OCI-LY1 (cell line): ENCODE data around the gene ARHGAP22.

ENCODE experiments used
- H2AFZ ChIP-seq: fragments of 200-600 bp; sonication (generic), shearing (Covaris generic); 2 replicates; pipeline ENCODE4 v1.6.0; 2014; ENCODE audit warnings: antibody characterized with exemption, mild to moderate bottlenecking, low read length
- H3F3A ChIP-seq: fragments of 200-600 bp; sonication (generic), shearing (Covaris generic); 2 replicates; pipeline ENCODE4 v1.6.0; 2014; ENCODE audit warnings: mild to moderate bottlenecking, antibody characterized with exemption, low read length, moderate library complexity; ENCODE audit not compliant: insufficient read depth
- H3K27ac ChIP-seq: fragments of 200-600 bp; sonication (generic); 2 replicates; pipeline ENCODE4 v1.5.1; 2014; ENCODE audit warnings: low read length, mixed run types, mild to moderate bottlenecking, low read depth; ENCODE audit not compliant: poor library complexity, severe bottlenecking
- H3K27me3 ChIP-seq: fragments of 200-600 bp; sonication (generic); 2 replicates; pipeline ENCODE4 v1.6.0; 2014; ENCODE audit warnings: antibody characterized with exemption, mild to moderate bottlenecking, low read length, moderate library complexity; ENCODE audit not compliant: insufficient read depth
- H3K36me3 ChIP-seq: fragments of 200-600 bp; sonication (generic); 2 replicates; pipeline ENCODE4 v1.6.1; 2014; ENCODE audit warnings: mild to moderate bottlenecking, antibody characterized with exemption, low read length, moderate library complexity, mixed read lengths; ENCODE audit not compliant: insufficient read depth
- H3K4me1 ChIP-seq: fragments of 200-600 bp; sonication (generic); 2 replicates; pipeline ENCODE4 v1.5.1; 2014; ENCODE audit warnings: mild to moderate bottlenecking, low read length, moderate library complexity; ENCODE audit not compliant: insufficient read depth, severe bottlenecking
- H3K4me2 ChIP-seq: fragments of 200-600 bp; sonication (generic), shearing (Covaris generic); 2 replicates; pipeline ENCODE4 v1.6.1; 2014; ENCODE audit warnings: low read length
- H3K4me3 ChIP-seq: fragments of 200-600 bp; sonication (generic); 2 replicates; pipeline ENCODE4 v1.5.1; 2014; ENCODE audit warnings: low read length, low read depth, mild to moderate bottlenecking, mixed read lengths; ENCODE audit not compliant: poor library complexity, severe bottlenecking
- H3K79me2 ChIP-seq: fragments of 200-600 bp; shearing (Covaris generic); 2 replicates; pipeline ENCODE4 v1.6.1; 2016; ENCODE audit warnings: mixed run types, low read length, mixed read lengths; ENCODE audit not compliant: insufficient read depth
- H3K9ac ChIP-seq: fragments of 200-600 bp; sonication (generic), shearing (Covaris generic); 2 replicates; pipeline ENCODE4 v1.6.1; 2014; ENCODE audit warnings: mild to moderate bottlenecking, low read length, mixed read lengths
- H3K9me2 ChIP-seq: fragments of 200-600 bp; sonication (generic), shearing (Covaris generic); 2 replicates; pipeline ENCODE4 v1.6.1; 2014; ENCODE audit warnings: low read depth, mild to moderate bottlenecking, low read length, mixed read lengths
- H3K9me3 ChIP-seq: fragments of 200-600 bp; shearing (Covaris generic); 2 replicates; pipeline ENCODE4 v1.6.1; 2014; ENCODE audit warnings: low read length, mixed read lengths
- H4K20me1 ChIP-seq: fragments of 200-600 bp; sonication (generic), shearing (Covaris generic); 2 replicates; pipeline ENCODE4 v1.6.0; 2016; ENCODE audit warnings: mild to moderate bottlenecking, low read length; ENCODE audit not compliant: insufficient read depth
- CTCF ChIP-seq: fragments of 200-600 bp; sonication (generic), shearing (Covaris generic); IDR thresholded peaks from 2 replicates; pipeline ENCODE4 v1.5.1; 2017; ENCODE audit warnings: mild to moderate bottlenecking, antibody characterized with exemption, low read length, moderate library complexity, mixed read lengths
- EZH2 ChIP-seq: fragments of 200-600 bp; sonication (generic), shearing (Covaris generic); IDR thresholded peaks from 2 replicates; pipeline ENCODE4 v1.8.0; 2017; ENCODE audit warnings: borderline replicate concordance, mixed run types, mild to moderate bottlenecking, antibody characterized with exemption, low read length, moderate library complexity, mixed read lengths

Gene ARHGAP22

DNA sequence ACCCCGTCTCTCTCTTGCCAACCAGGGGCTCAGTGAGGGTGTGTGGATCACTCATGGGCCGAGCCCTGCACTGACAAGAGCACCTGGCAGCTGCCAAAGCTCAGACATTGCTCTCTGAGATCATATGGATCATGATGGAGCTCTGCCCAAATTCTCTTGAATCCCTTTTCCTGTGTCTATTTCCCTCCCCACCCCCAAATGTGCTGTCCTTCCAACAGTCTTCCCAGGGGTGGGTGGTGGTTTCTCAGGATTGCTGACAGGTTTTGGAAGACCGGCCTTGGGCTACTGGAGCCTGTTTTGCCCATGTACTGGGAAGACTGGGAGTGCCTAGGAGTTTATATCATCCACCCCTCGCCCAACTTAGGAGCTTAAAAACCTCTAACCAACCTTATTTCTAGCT, 10.5 kb downstream of the ARHGAP22 start:
- TF ChIP-seq CTCF (no peak), EZH2 (no peak)
- Histone ChIP-seq H3K27ac (no peak overlapping the region), H3K4me1 (no peaks in the 10 kb centered on the region), H3K9me3 (no peaks in the 10 kb centered on the region), H3K4me3 (no peak overlapping the region), H4K20me1 (no peaks in the 10 kb centered on the region), H3K27me3 (peaks cover 3% of the 10 kb centered on the region), H3F3A (no peaks in the 10 kb centered on the region), H2AFZ (no peak overlapping the region), H3K9ac (no peak overlapping the region), H3K79me2 (no peaks in the 10 kb centered on the region), H3K36me3 (no peaks in the 10 kb centered on the region), H3K9me2 (no peaks in the 10 kb centered on the region), H3K4me2 (no peak overlapping the region)

- Histone ChIP-seq H3K79me2 (no peaks in the 10 kb centered on the region), H2AFZ (no peak overlapping the region), H3K9ac (no peak overlapping the region), H3K27me3 (peaks cover 3% of the 10 kb centered on the region), H3K4me3 (no peak overlapping the region), H3F3A (no peaks in the 10 kb centered on the region), H4K20me1 (no peaks in the 10 kb centered on the region), H3K4me2 (no peak overlapping the region), H3K9me2 (no peaks in the 10 kb centered on the region), H3K9me3 (no peaks in the 10 kb centered on the region), H3K4me1 (no peaks in the 10 kb centered on the region), H3K36me3 (no peaks in the 10 kb centered on the region), H3K27ac (no peak overlapping the region)
- TF ChIP-seq CTCF: no peak
- no peak for TF ChIP-seq EZH2
Observed at GRCh38 chr10:48592346-48592745, 12.5 kb downstream of the ARHGAP22 start.

DNA sequence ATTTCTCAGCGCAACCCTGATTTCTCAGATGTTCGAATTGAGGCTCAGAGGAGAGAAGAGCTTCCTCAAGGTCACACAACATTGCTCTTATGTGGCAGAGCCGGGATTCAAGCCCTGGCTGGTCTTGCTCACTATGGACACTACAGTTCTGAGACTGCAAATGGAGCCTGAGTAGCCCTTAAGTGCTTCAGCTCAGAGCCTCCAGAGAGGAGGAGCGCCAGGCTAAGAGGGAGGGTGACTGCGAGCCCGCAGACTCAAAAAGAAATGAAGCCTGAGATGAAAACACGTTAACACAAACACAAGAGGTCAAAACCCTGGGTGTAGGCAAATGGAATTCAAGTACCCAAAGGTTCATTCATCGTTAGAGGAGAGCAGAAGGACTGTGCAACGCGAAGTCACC, 13.9 kb downstream of the ARHGAP22 start:
- Histone ChIP-seq H3K27me3 (peaks cover 3% of the 10 kb centered on the region), H2AFZ (no peak overlapping the region), H3K27ac (no peak overlapping the region), H3K4me3 (no peak overlapping the region), H3K9me2 (no peaks in the 10 kb centered on the region), H4K20me1 (no peaks in the 10 kb centered on the region), H3F3A (no peaks in the 10 kb centered on the region), H3K36me3 (no peaks in the 10 kb centered on the region), H3K9me3 (no peaks in the 10 kb centered on the region), H3K9ac (no peak overlapping the region), H3K4me1 (no peaks in the 10 kb centered on the region), H3K4me2 (no peak overlapping the region), H3K79me2 (no peaks in the 10 kb centered on the region)
- TF ChIP-seq EZH2: no peak
- TF ChIP-seq CTCF: no peak
